Sigmoid colon (tissue), 7 donors: Measurements from ENCODE around the gene ETV3. TPM values are rescaled to one million over a fixed set of nuclear protein-coding genes. Genes with fewer than 3 reads are reported as not detected.
"Not testable (repeated sequence)": the region's sequence is repeated elsewhere in the genome, so short reads cannot be mapped to it uniquely, and the experiment has no call there.

Experiments used
- DNase-seq: peaks from one replicate; pipeline ENCODE4 v3.0.0-alpha.2; 2019
- H3K27ac ChIP-seq, 4 donors: fragments of 200-600 bp; sonication (generic); one replicate each; pipeline ENCODE4 v1.5.1; 2016 to 2019; ENCODE audit warnings: mild to moderate bottlenecking in 1 of 4
- H3K27me3 ChIP-seq, 3 donors: fragments of 200-600 bp; sonication (generic); one replicate each; pipeline ENCODE4 v1.5.1; 2019; ENCODE audit warnings: mild to moderate bottlenecking in 1 of 3
- H3K36me3 ChIP-seq, 4 donors: fragments of 200-600 bp; sonication (generic); one replicate each; pipeline ENCODE4 v1.5.1; 2016 to 2019
- H3K4me1 ChIP-seq, 4 donors: fragments of 200-600 bp; sonication (generic); one replicate each; pipeline ENCODE4 v1.5.1; 2017 to 2019
- H3K4me3 ChIP-seq, 4 donors: fragments of 200-600 bp; sonication (generic); one replicate each; pipeline ENCODE4 v1.5.1; 2017 to 2019; ENCODE audit warnings: mild to moderate bottlenecking in 2 of 4, moderate library complexity in 1 of 4
- H3K9me3 ChIP-seq, 4 donors: fragments of 200-600 bp in 3 of 4; sonication (generic) in 3 of 4; one replicate each; pipeline versions ENCODE4 v1.5.1 to v1.6.1; 2013 to 2019
- CTCF ChIP-seq, 4 experiments: fragments of 450-650 bp in 3 of 4; fragments of 200-600 bp in 1 of 4; IDR thresholded peaks; one replicate each; pipeline ENCODE4 v1.5.1; 2016 to 2019; ENCODE audit warnings: antibody characterized with exemption in 4 of 4, mild to moderate bottlenecking in 3 of 4, moderate library complexity in 2 of 4
- EP300 ChIP-seq, 4 donors: sonication (generic); formaldehyde crosslinking; IDR thresholded peaks; one replicate each; pipeline ENCODE4 v1.6.1; 2017; ENCODE audit warnings: antibody characterized with exemption in 4 of 4
- POLR2A ChIP-seq, 2 donors: fragments of 450-650 bp; IDR thresholded peaks; one replicate each; pipeline ENCODE4 v1.6.1; 2016; ENCODE audit warnings: antibody characterized with exemption in 2 of 2, mild to moderate bottlenecking in 2 of 2, moderate library complexity in 2 of 2
- POLR2AphosphoS5 ChIP-seq, 4 donors: sonication (generic); formaldehyde crosslinking; IDR thresholded peaks; one replicate each; pipeline ENCODE4 v1.6.1; 2017; ENCODE audit warnings: antibody characterized with exemption in 4 of 4
- WGBS, 2 donors: extraction: QIAGEN DNeasy Blood & Tissue Kit; methylation state at CpG; one replicate each; pipeline ENCODE4 v1.1.7; 2013; 5-methylcytosine and 5-hydroxymethylcytosine counted together
- intact Hi-C: fragments of 100-400 bp; cut with DNase I; formaldehyde crosslinking; loops from one replicate; pipeline ENCODE4 v1.15.1; 2023
- polyA plus RNA-seq, 3 donors: library from polyadenylated mRNA; stranded (reverse); fragments of 200-250 nt; gene quantifications; one replicate each; pipeline ENCODE4 v1.2.3, GENCODE V29; 2013
- total RNA-seq, 4 donors: library from RNA; depleted of rRNA; stranded (reverse); fragments of >200 nt; gene quantifications; one replicate each; pipeline ENCODE4 v1.1.0, GENCODE V29; 2016
- donor health status: healthy with polysubstance abuse.
- donor health status: Bipolar disorder and iron deficiency.
- donor health status: healthy.

The ETV3 gene
- total and polyA plus RNA-seq, 7 donors, result 6.6 to 20.2 (median 14.1) TPM

GRCh38 chr1:157099633-157100009, 38.6 kb downstream of the ETV3 start, which contains the start of gene ETV3L:
ETV3L (minus strand) TSS chr1:157099808; CDS start chr1:157099523, 285 bp downstream.
- DNase-seq, result peak; percentile 59
- TF ChIP-seq CTCF (IDR thresholded peaks at IDR 0.05), result no peak
- TF ChIP-seq EP300 (IDR thresholded peaks at IDR 0.05), result no peak
- TF ChIP-seq POLR2AphosphoS5 (IDR thresholded peaks at IDR 0.05), result no peak
- no peak for TF ChIP-seq POLR2A (IDR thresholded peaks at IDR 0.05)
- 59 to 86% methylated on average over 3 of the region's 3 CpGs for WGBS, 2 donors
- H3K36me3 ChIP-seq, result no peaks in the 10 kb centered on the region
- H3K4me1 ChIP-seq, result no peaks in the 10 kb centered on the region
- H3K27ac ChIP-seq, result no peak within 1 kb of the TSS
- no peaks in the 10 kb centered on the region for H3K27me3 ChIP-seq
- no peak within 1 kb of the TSS for H3K4me3 ChIP-seq
- no peaks in the 10 kb centered on the region for H3K9me3 ChIP-seq
- intact Hi-C loops, result no loop called here

- not testable (repeated sequence) for H3K27me3 ChIP-seq, H3K36me3 ChIP-seq
These were observed 39.1 kb downstream of the ETV3 start for GRCh38 chr1:157098987-157099632.

GRCh38 chr1:157098519-157098918, 39.7 kb downstream of the ETV3 start:
- TF ChIP-seq POLR2AphosphoS5 (IDR thresholded peaks at IDR 0.05) (no peak), CTCF (IDR thresholded peaks at IDR 0.05) (no peak), POLR2A (IDR thresholded peaks at IDR 0.05) (no peak)
- 89 to 94% methylated on average over 9 of the region's 9 CpGs for WGBS, 2 donors
- Histone ChIP-seq H3K4me1 (no peaks in the 10 kb centered on the region), H3K36me3 (no peaks in the 10 kb centered on the region), H3K27ac (no peak overlapping the region), H3K27me3 (no peaks in the 10 kb centered on the region), H3K9me3 (no peaks in the 10 kb centered on the region), H3K4me3 (no peak overlapping the region)
- intact Hi-C loops, result no loop called here
- DNase-seq, result peak; percentile 40

More at GRCh38 chr1:157098987-157099632, 39.1 kb downstream of the ETV3 start:
- 72 to 87% methylated on average over 16 of the region's 17 CpGs for WGBS, 2 donors
- H3K9me3 ChIP-seq, H3K4me3 ChIP-seq, H3K27ac ChIP-seq, H3K4me1 ChIP-seq, intact Hi-C loops: not testable (repeated sequence)
- peak; percentile 54 for DNase-seq

- TF ChIP-seq EP300 (IDR thresholded peaks at IDR 0.05), result no peak
- TF ChIP-seq POLR2A (IDR thresholded peaks at IDR 0.05), result no peak
- no peak for TF ChIP-seq POLR2AphosphoS5 (IDR thresholded peaks at IDR 0.05)
- TF ChIP-seq CTCF (IDR thresholded peaks at IDR 0.05), result no peak
- H3K4me3 ChIP-seq, result no peak overlapping the region
- DNase-seq, result peak; percentile 27
- peaks cover 0 to 4% (median 3%) of the 10 kb centered on the region in 4 donors for H3K4me1 ChIP-seq
- H3K36me3 ChIP-seq, result no peaks in the 10 kb centered on the region
- H3K9me3 ChIP-seq, result no peaks in the 10 kb centered on the region
- WGBS, 2 donors, result 81 to 85% methylated on average over 6 of the region's 6 CpGs
- intact Hi-C loops, result no loop called here
- no peaks in the 10 kb centered on the region for H3K27me3 ChIP-seq
- no peak overlapping the region for H3K27ac ChIP-seq
These were observed 40.5 kb downstream of the ETV3 start for GRCh38 chr1:157097692-157098091.

GRCh38 chr1:157096881-157097280, 41.3 kb downstream of the ETV3 start:
- Histone ChIP-seq H3K4me3 (no peak overlapping the region), H3K9me3 (no peaks in the 10 kb centered on the region), H3K27ac (no peak overlapping the region), H3K4me1 (peaks cover 0 to 6% (median 5%) of the 10 kb centered on the region in 4 donors), H3K36me3 (no peaks in the 10 kb centered on the region), H3K27me3 (no peaks in the 10 kb centered on the region)
- peak; percentile 21 for DNase-seq
- WGBS, 2 donors, result 79 to 87% methylated on average over 6 of the region's 6 CpGs
- intact Hi-C loops, result no loop called here
- no peak for TF ChIP-seq EP300 (IDR thresholded peaks at IDR 0.05)
- no peak for TF ChIP-seq POLR2A (IDR thresholded peaks at IDR 0.05)
- no peak for TF ChIP-seq CTCF (IDR thresholded peaks at IDR 0.05)
- TF ChIP-seq POLR2AphosphoS5 (IDR thresholded peaks at IDR 0.05), result no peak
